ENCODE data around the gene CCR4. TPM values are rescaled to one million over a fixed set of nuclear protein-coding genes. Genes with fewer than 3 reads are reported as not detected.

The CCR4 gene
- total and polyA plus RNA-seq, 2 of the 13 experiments (the other 11 are each of a cell fraction or from before 2014, with no cell fraction given) = 0.04 to 0.05 TPM

DNA sequence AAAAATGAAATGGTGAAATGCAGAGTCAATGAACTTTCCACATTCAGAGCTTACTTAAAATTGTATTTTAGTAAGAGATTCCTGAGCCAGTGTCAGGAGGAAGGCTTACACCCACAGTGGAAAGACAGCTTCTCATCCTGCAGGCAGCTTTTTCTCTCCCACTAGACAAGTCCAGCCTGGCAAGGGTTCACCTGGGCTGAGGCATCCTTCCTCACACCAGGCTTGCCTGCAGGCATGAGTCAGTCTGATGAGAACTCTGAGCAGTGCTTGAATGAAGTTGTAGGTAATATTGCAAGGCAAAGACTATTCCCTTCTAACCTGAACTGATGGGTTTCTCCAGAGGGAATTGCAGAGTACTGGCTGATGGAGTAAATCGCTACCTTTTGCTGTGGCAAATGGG lies 3.1 kb downstream of the CCR4 start:
- Histone ChIP-seq H2AFZ (ENCODE audit: low read length) (no peak overlapping the region), H3K27ac (ENCODE audit: extremely low read length, insufficient read depth, low read length) (no peak overlapping the region), H3K4me1 (ENCODE audit: insufficient read depth, low read length) (peaks cover 12% of the 10 kb centered on the region), H3K9ac (ENCODE audit: insufficient read depth, low read depth, low read length) (no peak overlapping the region), H4K20me1 (ENCODE audit: insufficient read depth, low read length) (no peaks in the 10 kb centered on the region), H3K9me3 (ENCODE audit: low read length) (no peaks in the 10 kb centered on the region), H3K27me3 (ENCODE audit: control insufficient read depth in 1 of 2, insufficient read depth in 2 of 2, low read length in 2 of 2) (no peaks in the 10 kb centered on the region), H3K79me2 (ENCODE audit: insufficient read depth, low read length) (no peaks in the 10 kb centered on the region), H3K4me2 (ENCODE audit: low read depth, low read length) (no peak overlapping the region), H3K4me3 (replicated peaks in 1 of 3; ENCODE audit: insufficient read depth in 1 of 3, low read depth in 2 of 3, low read length in 3 of 3) (no peak overlapping the region), H3K36me3 (replicated peaks in 1 of 2; ENCODE audit: control insufficient read depth in 1 of 2, insufficient read depth in 2 of 2, low read length in 2 of 2) (no peaks in the 10 kb centered on the region)
- intact Hi-C loops (cut with micrococcal nuclease; ENCODE audit: unreplicated experiment) = no loop called here
- DNase-seq (ENCODE audit: low spot score) (no peak), ATAC-seq (no peak), FAIRE-seq (no peak)
- WGBS (ENCODE audit: low lambda C conversion rate) = 94% methylated on average over 1 of the region's 1 CpG
- BruUV-seq (replicated peaks) = no TSS peak
- POLR2A ChIA-PET = no interaction called here
- CTCF ChIA-PET (ENCODE audit: low intra/inter-chr PET ratio, low total read pairs) = no interaction called here
- in situ Hi-C loops (cut with HindIII; ENCODE audit: extremely low pct_ligation_motif_present, low pct_unique_long_range_greater_than_20kb) = loop anchor here (5.0 to 25.0 kb wide), 2 partner anchors 128 to 408 kb away; no protein-coding TSS in a partner anchor
- TF ChIP-seq ZMYM2 (CRISPR knock-in tag; IDR thresholded peaks at IDR 0.05) = no peak
- TF ChIP-seq PHF8 (CRISPR knock-in tag; IDR thresholded peaks at IDR 0.05) = no peak
- no peak for TF ChIP-seq BCL6 (CRISPR knock-in tag; IDR thresholded peaks at IDR 0.05)
- TF ChIP-seq FOXP4 (CRISPR knock-in tag; IDR thresholded peaks at IDR 0.05) = no peak
- no peak for TF ChIP-seq ZHX1 (CRISPR knock-in tag; IDR thresholded peaks at IDR 0.05; ENCODE audit: low read depth)
- TF ChIP-seq, protein P1, sequence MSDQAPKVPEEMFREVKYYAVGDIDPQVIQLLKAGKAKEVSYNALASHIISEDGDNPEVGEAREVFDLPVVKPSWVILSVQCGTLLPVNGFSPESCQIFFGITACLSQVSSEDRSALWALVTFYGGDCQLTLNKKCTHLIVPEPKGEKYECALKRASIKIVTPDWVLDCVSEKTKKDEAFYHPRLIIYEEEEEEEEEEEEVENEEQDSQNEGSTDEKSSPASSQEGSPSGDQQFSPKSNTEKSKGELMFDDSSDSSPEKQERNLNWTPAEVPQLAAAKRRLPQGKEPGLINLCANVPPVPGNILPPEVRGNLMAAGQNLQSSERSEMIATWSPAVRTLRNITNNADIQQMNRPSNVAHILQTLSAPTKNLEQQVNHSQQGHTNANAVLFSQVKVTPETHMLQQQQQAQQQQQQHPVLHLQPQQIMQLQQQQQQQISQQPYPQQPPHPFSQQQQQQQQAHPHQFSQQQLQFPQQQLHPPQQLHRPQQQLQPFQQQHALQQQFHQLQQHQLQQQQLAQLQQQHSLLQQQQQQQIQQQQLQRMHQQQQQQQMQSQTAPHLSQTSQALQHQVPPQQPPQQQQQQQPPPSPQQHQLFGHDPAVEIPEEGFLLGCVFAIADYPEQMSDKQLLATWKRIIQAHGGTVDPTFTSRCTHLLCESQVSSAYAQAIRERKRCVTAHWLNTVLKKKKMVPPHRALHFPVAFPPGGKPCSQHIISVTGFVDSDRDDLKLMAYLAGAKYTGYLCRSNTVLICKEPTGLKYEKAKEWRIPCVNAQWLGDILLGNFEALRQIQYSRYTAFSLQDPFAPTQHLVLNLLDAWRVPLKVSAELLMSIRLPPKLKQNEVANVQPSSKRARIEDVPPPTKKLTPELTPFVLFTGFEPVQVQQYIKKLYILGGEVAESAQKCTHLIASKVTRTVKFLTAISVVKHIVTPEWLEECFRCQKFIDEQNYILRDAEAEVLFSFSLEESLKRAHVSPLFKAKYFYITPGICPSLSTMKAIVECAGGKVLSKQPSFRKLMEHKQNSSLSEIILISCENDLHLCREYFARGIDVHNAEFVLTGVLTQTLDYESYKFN (CRISPR knock-in tag; conservative IDR thresholded peaks at IDR 0.05) = no peak
- TF ChIP-seq IRF1 (CRISPR knock-in tag; IDR thresholded peaks at IDR 0.05; ENCODE audit: low read depth) = no peak
- no peak for TF ChIP-seq ZSCAN20 (CRISPR knock-in tag; IDR thresholded peaks at IDR 0.05; ENCODE audit: borderline replicate concordance)
- TF ChIP-seq GATAD2A (CRISPR knock-in tag; IDR thresholded peaks at IDR 0.05) = no peak
- TF ChIP-seq, protein P2, sequence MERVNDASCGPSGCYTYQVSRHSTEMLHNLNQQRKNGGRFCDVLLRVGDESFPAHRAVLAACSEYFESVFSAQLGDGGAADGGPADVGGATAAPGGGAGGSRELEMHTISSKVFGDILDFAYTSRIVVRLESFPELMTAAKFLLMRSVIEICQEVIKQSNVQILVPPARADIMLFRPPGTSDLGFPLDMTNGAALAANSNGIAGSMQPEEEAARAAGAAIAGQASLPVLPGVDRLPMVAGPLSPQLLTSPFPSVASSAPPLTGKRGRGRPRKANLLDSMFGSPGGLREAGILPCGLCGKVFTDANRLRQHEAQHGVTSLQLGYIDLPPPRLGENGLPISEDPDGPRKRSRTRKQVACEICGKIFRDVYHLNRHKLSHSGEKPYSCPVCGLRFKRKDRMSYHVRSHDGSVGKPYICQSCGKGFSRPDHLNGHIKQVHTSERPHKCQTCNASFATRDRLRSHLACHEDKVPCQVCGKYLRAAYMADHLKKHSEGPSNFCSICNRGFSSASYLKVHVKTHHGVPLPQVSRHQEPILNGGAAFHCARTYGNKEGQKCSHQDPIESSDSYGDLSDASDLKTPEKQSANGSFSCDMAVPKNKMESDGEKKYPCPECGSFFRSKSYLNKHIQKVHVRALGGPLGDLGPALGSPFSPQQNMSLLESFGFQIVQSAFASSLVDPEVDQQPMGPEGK (CRISPR knock-in tag; IDR thresholded peaks at IDR 0.05) = no peak
- TF ChIP-seq ZNF576 (CRISPR knock-in tag; IDR thresholded peaks at IDR 0.05) = no peak
- no peak for TF ChIP-seq ZNF124 (CRISPR knock-in tag; IDR thresholded peaks at IDR 0.05)
- TF ChIP-seq U2AF1 (optimal IDR thresholded peaks at IDR 0.05; ENCODE audit: low read depth, low read length) = no peak
- TF ChIP-seq NFKB2 (CRISPR knock-in tag; IDR thresholded peaks at IDR 0.05; ENCODE audit: borderline replicate concordance) = no peak

Measured in HepG2 (cell line).